HG03064 (cell line): Measurements from ENCODE around the gene DYNLT4.
"Not testable (repeated sequence)": the region's sequence is repeated elsewhere in the genome, so short reads cannot be mapped to it uniquely, and the experiment has no call there.

ENCODE experiments used
- ATAC-seq: cut with Tn5 transposase; IDR thresholded peaks from one replicate; pipeline ENCODE4 v1.9.1; 2021; ENCODE audit warnings: low read depth; ENCODE audit not compliant: unreplicated experiment

Gene DYNLT4, protein sequence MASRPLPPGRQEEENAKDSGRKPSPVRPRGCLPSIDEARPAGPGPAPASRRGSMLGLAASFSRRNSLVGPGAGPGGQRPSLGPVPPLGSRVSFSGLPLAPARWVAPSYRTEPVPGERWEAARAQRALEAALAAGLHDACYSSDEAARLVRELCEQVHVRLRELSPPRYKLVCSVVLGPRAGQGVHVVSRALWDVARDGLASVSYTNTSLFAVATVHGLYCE

DNA sequence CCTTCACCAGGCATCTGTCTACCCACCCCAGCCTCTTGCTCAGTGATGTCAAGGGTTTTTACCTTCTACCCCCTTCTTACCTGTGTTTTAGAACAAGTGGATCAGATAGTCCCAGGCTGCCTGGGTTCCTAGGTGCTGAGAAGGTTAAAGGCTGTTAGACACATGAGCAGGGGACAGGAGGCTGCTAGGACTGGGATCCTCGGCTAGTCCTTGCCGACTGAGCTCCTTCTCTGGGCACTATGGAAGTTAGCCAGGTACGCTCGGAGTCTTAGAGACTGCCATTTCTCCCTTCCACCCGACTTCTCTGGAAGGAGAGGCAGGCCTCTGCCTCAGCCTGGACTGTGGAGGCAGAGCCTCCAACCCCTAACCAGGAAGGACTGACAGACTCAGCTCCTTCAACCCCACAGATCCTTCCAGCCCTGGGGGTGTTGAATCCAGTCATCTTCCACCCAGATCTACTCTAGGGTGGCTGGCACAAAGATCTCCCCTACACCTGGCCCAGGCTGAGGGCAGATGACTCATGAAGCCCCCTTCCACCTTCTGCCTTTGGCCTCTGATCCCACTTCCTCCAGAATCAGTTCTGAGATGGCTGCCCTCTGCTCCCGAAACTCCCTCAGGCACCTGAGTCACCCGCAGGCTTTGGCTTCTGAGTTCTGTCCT, at the start of gene DYNLT4:
TSS of gene DYNLT4 (minus strand) at position 648 of the 660 bp plus-strand sequence. CDS start 683 bp downstream, outside the sequence.
- ATAC-seq, result no peak

DNA sequence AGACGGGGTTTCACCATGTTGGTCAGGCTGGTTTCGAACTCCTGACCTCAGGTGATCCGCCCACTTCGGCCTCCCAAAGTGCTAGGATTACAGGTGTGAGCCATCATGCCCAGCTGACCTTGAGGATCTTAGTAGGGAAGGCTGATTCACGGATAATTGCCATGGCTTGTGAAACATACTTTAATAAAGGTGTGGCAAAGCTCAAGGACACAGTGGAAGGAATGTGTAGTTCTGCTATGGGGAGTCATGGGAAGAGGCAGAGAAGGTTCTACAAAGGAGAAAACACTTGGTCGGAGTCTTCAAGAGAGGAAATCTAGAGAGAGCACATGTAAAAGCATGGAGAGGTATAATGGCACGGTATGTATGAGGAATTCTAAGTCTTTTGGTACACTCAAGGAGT, 48.6 kb upstream of the DYNLT4 start:
- no peak for ATAC-seq

- ATAC-seq, result no peak
Observed at GRCh38 chr1:44854970-44855369, 47.8 kb upstream of the DYNLT4 start.

DNA sequence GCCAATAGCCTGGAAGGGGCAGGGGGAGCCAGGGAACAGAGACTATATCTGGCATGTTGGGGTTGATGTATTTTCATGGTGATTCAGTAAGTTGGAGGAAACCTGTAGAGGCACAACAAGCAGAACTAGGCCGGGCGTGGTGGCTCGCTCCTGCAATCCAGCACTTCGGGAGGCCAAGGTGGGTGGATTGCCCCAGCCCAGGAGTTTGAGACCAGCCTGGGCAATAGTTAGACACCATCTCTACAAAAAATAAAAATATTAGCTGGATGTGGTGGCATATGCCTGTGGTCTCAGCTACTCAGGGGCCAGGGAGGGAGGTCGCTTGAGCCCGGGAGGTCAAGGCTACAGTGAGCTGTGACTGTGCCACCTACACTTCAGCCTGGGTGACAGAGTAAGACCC, 46.0 kb upstream of the DYNLT4 start:
- ATAC-seq, result no peak

GRCh38 chr1:44851308-44851707, 44.2 kb upstream of the DYNLT4 start:
- ATAC-seq, result no peak

DNA sequence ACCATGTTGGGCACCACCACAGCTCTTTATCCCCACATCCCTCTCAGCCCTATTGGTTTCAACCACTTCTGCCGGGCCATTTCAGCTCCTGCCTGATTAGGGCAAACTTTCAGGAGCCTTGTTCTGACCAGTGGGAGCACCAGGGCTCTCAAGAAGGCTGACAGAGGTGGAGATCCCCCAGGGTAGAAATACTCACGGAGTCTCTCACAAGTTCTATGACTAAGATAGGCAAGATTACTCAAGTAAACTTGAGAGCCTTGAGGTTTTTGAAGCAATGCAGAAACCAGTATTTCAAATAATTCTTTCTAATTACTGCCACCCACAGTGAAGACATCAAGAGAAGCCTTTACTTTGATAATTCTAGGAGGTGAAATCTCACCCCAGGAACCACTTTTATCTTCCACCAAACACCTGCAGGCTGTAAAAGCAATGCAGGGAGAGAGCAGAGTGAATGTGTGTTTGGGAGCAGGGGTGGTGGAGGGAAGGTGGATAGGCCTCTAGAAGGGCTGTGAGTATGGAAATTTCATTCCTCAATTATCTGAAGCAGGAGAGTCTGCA, 42.5 kb upstream of the DYNLT4 start:
- ATAC-seq, result no peak

DNA sequence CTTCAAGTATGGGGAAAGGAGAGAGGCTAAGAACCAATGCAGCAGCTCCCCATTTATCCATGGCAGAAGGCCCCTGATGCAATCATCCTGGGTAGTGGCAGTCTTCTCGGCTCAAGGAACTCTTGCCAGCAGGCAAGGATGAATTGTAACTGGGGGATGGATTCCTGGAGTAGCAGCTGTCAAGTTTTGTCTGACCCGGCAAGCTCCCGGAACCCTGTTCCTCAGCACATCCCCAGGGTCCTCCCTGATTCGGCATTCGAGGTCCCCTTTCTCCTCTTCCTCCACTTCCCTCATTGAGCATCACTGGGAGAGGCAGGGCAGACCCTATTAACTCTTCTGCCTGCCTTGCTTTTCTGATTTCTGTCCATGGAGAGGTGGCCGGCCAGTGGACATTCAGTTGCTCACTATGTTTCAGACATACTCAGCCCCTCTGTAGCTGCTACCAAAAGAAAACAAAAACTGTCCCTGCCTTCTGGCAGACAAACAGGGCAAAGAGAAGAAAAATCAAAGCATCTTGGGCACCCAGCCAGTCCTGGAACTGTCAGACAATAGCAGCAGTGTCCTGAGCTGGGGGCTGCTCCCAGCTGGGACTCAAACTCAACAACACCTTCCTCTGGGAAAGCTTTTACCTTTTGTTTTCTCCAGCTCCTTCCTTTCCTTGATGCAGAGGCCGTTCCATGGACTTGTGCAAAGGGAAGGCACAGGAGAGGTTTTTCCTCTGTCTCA, 41.5 kb upstream of the DYNLT4 start:
- no peak for ATAC-seq

GRCh38 chr1:44847845-44848244, 40.7 kb upstream of the DYNLT4 start:
- no peak for ATAC-seq

DNA sequence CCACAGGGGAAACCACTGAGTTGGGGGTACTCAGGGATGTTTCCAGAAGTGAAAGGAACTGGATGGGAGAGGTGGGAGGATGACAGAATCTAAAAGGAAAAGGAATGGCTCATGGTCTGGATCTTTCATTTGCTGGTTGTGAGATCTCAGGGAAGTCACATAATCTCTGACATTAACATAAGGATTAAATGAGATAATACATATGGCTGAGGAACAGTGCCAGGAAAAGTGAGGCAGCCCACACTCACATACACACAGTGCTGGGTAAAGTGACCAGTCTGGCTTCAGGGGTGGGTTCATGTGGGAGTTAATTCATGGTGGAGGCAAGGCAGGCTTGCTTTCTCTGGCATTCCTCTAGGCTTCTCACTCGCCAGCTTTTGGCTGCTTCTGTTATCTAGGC, 39.8 kb upstream of the DYNLT4 start:
- no peak for ATAC-seq

DNA sequence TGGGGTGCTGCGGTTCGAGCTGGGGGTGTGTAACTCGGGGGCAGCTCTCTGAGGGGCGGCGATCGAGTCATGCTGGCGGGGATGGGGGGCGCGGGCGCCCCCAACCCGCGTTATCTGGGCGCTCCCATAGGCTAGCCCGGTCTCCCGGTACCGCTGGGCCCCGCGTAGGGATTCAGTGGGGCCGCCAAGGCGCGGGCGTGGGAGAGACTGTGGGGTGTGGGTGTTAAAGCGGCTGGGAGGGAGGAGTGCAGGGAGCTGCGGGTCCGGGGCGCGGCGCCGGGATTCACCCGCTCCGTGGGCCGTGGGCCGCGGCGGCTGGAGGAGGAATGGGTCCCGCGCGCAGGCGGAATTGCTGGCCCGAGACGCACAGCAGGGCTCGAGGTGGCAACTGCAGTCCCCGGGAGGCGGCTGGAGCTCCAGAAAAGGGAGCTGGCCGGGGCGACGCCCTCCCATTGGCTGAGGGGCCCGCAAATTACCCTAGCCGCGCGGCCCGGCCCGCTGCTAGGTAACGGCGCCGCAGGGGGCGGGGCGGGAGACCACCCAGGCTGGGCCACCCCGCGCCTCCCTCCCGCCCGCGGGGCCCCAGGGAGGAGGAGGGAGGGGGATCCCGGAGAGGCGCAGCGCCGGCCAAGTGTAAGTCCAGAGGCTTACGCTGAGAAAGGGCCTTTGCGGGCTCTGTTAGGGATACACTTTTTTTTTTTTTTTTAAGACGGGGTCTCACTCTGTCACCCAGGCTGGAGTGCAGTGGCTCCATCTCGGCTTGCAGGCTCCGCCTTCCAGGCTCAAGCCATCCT, 35.9 kb upstream of the DYNLT4 start, which contains the start of gene PTCH2:
TSS of gene PTCH2 (minus strand) at position 392 of the 794 bp plus-strand sequence. CDS start at position 71, 321 bp downstream.
- no peak for ATAC-seq

DNA sequence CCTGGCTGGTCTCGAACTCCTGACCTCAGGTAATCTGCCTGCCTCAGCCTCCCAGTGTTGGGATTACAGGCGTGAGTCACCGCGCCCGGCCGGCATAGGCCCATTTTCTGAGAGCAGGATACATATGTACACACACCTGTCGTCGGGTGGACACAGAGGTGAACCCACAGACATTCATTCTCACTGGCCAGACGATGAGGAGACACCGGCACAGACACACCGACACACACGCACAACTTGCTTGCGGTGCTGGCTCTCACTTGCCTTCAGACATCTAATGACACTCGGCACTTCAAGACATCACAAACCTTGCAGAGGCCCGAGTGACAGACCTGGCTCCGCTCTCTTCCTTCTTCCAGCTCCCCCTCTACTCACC, 35.3 kb upstream of the DYNLT4 start:
- ATAC-seq, result no peak

GRCh38 chr1:44839576-44839975, 32.4 kb upstream of the DYNLT4 start:
- ATAC-seq, result no peak

DNA sequence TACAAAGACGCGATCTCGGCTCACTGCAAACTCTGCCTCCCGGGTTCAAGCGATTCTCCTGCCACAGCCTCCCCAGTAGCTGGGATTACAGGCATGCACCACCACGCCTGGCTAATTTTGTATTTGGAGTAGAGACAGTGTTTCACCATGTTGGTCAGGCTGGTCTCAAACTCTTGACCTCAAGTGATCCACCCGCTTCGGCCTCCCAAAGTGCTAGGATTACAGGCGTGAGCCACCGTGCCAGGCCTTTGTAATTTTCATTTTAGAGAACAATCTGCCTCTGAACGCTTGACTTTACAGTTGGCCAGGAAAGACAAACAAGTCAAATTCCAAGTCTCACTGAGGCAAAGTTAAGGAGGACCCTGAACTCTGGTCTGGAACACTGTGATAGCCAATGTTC, 31.1 kb upstream of the DYNLT4 start:
- not testable (repeated sequence) for ATAC-seq

GRCh38 chr1:44835738-44836675, 28.9 kb upstream of the DYNLT4 start:
- no peak for ATAC-seq

- no peak for ATAC-seq
Observed at GRCh38 chr1:44834328-44834727, 27.2 kb upstream of the DYNLT4 start.

- no peak for ATAC-seq
Observed at GRCh38 chr1:44832056-44832705, 25.0 kb upstream of the DYNLT4 start.

DNA sequence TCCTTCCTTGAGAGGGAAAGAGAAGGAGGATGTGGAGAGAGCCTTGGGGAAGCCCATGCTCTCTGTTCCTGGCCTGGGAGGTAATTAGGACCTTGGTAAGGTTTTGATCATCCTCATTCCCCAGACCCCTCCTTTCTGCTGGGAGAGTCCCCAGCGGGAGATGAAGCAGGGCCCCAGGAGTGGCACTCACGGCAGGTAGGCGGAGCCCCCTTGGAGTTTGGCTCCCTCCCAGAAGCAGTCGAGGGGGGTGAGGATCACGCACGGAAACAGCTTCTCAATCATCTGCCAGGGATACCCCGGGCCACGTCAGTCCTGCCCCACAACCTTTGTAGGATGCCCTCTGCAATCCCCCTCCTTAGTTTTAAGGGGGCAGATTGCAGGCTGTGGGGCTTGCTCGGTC, 24.4 kb upstream of the DYNLT4 start:
- no peak for ATAC-seq

DNA sequence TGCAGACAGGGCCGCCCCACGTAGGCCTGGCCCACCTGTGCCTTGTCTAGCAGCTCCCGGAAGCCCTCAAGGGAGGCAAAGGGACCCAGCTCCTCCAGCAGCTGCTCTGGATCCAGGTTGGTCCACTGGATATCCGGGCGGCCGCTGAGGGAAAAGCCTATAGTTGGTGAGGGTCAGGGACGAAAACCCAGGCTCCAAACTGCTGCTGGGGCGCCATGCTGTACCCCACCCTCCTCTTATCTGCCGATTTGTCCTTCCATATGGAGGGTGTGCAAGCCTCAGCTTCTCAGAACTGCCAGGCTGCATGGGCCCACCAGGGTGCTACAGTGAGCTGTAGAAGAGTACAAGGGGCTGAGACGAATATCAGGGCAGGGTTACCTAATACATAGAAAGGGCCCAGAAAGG, 23.8 kb upstream of the DYNLT4 start:
- ATAC-seq, result no peak
